ENCODE measurements around the gene WDFY4.

The WDFY4 gene

GRCh38 chr10:48938990-48939536 lies 254.4 kb downstream of the WDFY4 start:
- DNase-seq, result peak in 3 of 42 donors; percentile 1 to 15 (median 3)
- intact Hi-C loops (cut with DNase I), result no loop called here

- intact Hi-C loops (cut with DNase I), result no loop called here
- peak in 1 of 42 donors; percentile 15 for DNase-seq
Observed at GRCh38 chr10:48939790-48940325, 255.2 kb downstream of the WDFY4 start, which contains the start of gene LRRC18. Gene LRRC18 (minus strand): TSS chr10:48939840. CDS start chr10:48914155, 25,685 bp downstream.

DNA sequence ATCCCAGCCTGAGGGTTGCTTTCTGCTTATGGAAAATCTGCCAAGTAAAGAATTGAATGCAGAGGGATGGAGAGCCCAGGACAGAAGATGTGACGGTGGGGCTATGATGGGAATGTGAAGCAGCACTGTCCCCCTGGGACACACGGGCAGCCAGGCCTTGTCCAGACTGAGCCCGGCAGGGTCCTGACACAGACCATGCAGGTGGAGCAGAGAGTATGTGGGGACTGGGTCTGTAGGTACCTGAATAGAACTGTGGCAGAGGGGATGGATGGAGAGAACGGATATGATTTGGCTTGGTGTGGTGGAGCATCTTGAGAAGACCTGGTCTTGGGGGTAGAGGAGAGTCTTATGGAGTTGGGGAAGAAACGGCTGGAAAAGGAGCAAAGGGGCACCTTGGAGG lies 255.7 kb downstream of the WDFY4 start:
- intact Hi-C loops (cut with DNase I), result no loop called here
- no peak for DNase-seq

DNA sequence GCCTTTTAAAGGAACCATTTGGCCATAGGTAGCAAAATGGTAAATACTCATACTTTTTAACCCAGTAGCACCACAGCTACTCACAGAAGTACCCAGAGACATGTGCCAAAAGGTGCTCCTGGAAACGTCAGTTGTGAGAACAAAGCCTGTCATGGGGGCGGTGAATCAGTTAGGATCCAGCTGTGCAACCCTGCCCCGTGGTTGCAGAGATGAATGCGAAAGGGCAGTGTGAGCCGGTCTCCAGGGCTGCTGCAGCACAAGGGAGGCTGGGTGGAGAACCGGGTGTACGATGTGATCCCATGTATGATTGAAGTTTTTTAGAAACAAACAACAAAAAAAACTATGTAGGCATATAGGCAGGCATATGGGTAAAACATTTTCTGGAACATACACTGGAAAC lies 256.3 kb downstream of the WDFY4 start:
- intact Hi-C loops (cut with DNase I), result no loop called here
- DNase-seq, result peak in 1 of 42 donors; percentile 3

- DNase-seq, result no peak
- intact Hi-C loops (cut with DNase I), result no loop called here
Observed at GRCh38 chr10:48941427-48942075, 256.9 kb downstream of the WDFY4 start.

DNA sequence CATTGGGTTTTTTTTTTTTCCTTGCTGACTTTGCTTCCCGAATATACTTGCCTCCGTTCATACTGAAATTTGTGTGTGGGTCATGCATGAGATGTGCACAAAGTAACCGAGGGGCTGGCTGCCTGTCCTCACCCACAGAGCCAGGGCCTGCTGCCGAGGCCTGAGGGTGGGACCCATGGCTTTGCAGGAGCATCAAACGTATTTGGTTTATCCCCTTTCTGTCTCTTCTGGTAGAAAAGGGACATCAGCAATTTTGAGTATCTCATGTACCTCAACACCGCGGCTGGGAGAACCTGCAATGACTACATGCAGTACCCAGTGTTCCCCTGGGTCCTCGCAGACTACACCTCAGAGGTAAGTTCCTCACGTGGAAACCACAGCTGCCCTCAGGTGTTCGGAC lies 258.4 kb downstream of the WDFY4 start:
- peak in 1 of 42 donors; percentile 1 for DNase-seq
- intact Hi-C loops (cut with DNase I), result no loop called here

- intact Hi-C loops (cut with DNase I), result no loop called here
- DNase-seq, result peak in 1 of 42 donors; percentile 12
Observed at GRCh38 chr10:48944171-48944570, 259.5 kb downstream of the WDFY4 start.

- intact Hi-C loops (cut with DNase I), result no loop called here
- DNase-seq, result no peak
Observed at GRCh38 chr10:48945441-48946130, 260.9 kb downstream of the WDFY4 start.

DNA sequence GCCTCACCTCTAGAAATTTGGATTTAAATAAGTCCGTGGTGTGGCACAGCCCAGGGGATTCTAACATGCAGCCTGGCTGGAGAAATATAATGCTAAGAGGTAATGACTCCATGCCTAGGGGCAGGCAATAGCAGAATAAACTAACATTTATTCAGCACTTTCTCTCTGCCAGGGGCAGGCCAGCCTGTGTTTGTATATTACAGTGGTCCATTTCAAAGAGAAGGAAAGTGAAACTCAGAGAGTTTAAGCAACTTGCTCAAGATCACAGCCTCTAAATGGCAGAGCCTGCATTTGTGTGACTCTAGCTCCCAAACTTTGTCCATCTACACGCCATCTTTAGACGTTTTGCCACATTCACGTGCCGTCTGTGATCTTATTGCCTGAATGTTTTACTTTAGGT lies 261.7 kb downstream of the WDFY4 start:
- intact Hi-C loops (cut with DNase I), result no loop called here
- no peak for DNase-seq

DNA sequence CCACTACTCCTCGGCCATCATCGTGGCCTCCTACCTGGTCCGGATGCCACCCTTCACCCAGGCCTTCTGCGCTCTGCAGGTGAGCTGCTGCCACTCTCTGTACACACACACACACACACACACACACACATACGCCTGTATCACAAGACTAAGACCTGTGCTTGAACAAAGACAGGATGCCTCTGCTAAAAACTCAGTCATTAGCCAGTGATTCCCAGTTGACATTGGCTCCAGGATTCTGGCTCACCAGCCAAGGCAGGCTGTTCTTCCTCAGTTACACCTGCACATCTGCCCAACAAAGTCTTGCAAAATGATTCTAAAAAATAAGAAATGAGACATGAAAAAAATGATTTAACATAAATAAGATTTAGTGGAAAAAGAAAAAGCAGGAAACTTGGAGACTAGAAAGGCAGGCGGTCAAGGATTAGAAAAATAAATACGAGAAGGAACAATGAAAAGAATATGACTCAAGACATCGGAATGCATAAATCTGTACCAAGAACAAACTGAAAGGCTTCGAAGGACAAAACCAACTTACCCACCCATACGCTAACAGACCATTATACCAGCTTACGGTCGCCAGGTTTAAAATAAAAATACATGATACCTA lies 262.3 kb downstream of the WDFY4 start:
- intact Hi-C loops (cut with DNase I), result no loop called here
- DNase-seq, result no peak

DNA sequence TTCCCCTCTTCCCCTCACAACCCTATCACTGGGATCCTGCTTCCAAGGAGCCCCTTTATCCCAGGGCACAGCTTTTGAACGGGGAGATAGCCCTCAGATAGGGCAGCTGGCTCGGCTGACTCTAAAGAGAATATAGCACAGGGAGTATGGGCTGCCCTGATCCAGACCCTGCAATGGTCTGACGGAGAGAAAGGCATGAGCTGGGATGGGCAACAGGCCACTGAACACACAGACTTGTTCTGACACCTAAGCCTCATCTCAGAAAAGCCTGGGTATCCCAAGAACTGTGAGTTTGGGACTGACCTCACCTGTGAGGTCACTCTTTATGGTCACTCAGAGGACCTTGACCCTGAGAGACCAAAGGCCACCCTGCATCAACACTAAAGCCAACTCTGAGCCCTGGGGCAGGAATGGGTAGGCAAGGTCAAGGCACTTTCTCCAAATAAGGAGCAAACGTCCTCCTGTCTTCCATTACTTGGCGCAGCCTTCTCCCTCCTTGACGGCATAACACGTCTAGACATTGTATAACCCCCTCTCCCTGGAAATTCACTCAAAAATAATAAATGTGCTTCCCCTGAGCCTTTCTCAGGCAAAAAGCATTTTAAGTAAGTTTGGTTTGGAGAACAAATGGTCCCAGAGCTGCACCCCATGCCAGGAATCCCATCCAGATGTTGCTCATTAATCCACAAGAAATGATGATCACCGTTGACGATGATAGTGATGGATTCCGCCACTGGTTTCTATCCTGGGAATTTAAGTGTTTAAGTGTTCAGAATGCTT lies 263.2 kb downstream of the WDFY4 start:
- intact Hi-C loops (cut with DNase I), result no loop called here
- no peak for DNase-seq

GRCh38 chr10:48948470-48949037 lies 263.9 kb downstream of the WDFY4 start:
- intact Hi-C loops (cut with DNase I), result no loop called here
- no peak for DNase-seq

DNA sequence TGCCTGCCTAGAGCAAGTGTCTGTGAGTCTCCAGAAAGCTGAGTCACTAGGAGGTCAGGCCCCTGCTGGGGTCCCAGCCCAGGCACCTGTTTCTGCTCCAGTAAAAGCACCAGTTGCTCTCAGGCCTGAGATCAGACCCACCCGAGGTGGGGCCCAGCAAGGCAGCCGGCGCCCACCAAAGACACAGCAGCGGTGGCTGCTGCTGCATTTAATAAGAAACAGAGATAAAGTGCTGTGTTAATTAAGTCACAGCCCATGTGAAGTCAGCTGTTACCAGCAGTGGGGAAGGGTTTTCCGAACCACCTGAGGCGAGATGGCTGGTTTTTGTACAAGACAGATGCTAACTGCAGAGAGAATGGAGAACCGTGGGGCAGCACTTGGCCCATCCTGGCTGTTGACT lies 267.0 kb downstream of the WDFY4 start:
- no peak for DNase-seq
- intact Hi-C loops (cut with DNase I), result no loop called here

DNA sequence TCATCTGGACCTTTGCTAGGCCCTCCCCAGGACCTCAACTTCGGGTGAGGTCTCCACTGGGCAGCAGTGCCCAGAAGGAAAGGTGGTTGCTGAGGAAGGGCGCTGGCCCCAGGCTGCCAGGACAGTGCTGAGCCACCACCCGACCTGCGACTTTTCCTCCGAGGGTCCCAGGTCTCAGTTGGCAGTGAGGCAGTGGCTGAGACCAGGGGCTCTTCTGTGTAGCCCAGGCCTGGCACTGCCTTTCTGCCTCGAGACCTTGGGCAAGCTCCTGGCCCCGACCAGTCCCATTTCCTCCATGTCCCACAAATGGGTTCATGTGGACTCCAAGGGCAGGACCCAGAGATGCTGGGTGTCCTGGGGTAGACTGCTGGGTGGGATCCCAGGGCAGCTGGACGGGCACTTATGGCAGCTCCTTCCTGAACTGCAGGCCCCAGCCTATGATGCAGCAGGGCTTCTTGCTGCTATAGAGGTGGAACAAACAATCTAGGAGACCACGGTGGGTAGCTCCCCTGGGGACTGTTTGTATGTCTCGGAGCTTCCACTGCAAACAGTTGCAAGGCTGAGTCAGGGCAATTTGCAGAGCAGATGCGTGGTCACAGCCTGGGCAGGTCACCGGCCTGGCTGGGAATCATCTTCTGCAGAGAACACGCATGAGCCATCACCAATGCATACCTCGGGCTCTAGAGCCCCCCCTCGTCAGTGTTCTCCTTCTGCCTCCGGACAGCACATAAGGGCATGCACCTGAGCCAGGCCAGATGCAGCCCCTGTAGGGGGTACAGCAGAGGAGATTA lies 272.9 kb downstream of the WDFY4 start:
- no peak for DNase-seq
- intact Hi-C loops (cut with DNase I), result no loop called here

DNA sequence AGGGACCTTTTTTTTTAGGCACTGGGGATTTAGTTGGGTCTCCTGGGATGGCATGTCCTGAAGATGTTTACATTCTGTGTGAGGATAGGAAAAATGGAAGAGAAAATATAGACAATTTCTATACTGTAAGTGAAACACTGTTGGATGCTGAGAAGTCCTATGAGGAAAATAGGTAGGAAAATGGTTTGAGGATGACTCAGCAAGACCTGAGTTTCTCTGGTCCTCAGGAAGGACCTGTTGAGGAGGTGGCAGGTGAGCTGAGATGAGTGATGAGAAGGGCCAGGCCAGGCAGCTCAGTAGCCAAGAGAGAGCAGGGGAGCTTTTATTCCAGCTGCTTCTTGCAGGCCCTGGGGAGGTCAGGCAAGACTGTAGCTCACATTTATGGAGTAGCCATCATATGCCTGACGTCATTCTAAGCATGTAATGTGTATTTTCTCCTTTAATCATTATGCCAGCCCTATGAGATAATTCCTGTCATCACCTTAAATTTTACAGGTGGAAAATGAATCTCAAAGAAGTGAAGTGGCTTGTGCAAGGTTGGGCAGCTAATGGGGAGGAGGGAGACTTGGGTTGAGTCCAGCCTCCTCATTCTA lies 274.0 kb downstream of the WDFY4 start:
- DNase-seq, result no peak
- intact Hi-C loops (cut with DNase I), result no loop called here

DNA sequence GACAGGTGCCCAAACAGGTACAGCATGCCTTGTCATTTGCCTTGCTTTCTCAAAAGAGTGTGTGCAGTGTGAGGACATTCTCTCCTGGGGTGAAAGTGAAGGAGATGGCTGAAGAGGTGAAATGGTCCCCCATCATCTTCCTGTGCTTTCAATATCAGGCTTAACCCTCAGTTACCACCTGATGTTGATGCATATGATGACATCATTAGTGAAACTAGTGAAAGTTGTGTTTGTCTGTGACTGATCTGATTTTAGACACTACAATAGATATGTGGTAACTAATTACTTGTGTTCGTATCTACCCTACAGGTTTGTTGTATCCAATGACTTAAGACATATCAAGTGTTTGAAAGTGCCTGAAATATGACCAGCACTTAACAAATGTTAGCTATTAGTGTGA lies 279.4 kb downstream of the WDFY4 start:
- intact Hi-C loops (cut with DNase I), result no loop called here
- no peak for DNase-seq

DNA sequence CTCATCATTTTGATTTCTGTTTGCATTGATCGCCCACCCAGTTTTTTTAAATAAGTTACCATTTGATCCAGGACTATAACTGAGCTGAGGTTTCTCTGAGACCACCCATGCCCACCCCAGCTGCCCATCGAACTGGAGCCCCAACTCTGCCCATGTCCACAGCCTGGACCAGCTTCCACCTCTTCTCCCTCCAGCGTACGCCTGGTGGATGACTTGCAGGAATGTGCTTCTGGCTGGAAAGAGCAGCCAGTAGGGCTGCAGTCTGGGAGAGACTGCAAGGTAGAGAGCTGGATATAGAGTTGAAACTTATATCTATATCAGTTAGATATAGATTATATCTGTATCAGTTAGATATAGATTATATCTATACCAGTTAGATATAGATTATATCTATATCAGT lies 280.8 kb downstream of the WDFY4 start:
- intact Hi-C loops (cut with DNase I), result no loop called here

DNA sequence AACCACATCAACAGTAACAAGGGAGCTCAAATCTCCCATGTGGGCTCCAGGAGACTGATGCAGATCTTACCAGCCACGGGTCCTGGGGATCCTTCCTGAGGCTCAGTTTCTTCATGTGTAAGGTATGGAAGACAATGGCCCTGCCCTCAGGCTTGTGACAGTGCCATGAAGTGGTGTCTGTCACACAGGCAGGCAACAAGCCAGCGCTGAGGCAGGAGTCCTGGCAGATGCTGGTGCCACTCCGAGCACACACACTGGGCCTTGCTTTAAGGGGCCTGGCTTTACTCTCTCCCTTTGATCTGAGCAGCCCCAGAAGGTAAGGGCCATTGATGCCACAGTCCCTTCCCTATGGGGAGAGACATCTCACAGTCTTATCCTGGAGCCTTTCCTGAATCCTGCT lies 283.4 kb downstream of the WDFY4 start:
- intact Hi-C loops (cut with DNase I), result no loop called here
- DNase-seq, result no peak

More for the DNA sequence above, 280.8 kb downstream of the WDFY4 start:
- DNase-seq, result no peak
